Activated CD4-positive, alpha-beta T cell treated with anti-CD3 and anti-CD28 coated beads for 36 hours (primary cell): ENCODE results near the gene KLHL29. TPM values are rescaled to one million over a fixed set of nuclear protein-coding genes. Genes with fewer than 3 reads are reported as not detected.

Experiments used
- ATAC-seq: fragments of 200-7000 bp; cut with Tn5 transposase; one replicate; pipeline ENCODE4 v1.10.0; 2021; ENCODE audit warnings: mild to moderate bottlenecking, moderate library complexity
- CTCF ChIA-PET: fragments of 350-600 bp; sonication (Branson Sonifier 250); formaldehyde crosslinking; loops from one replicate; lab custom pipeline; 2021; ENCODE audit warnings: antibody characterized with exemption; lab: Charles Lee
- POLR2A ChIA-PET: fragments of 350-600 bp; sonication (Branson Sonifier 250); formaldehyde crosslinking; loops from one replicate; lab custom pipeline; 2021; ENCODE audit warnings: antibody characterized with exemption, inconsistent platforms; lab: Charles Lee
- DNase-seq: peaks from one replicate; pipeline ENCODE4 v3.0.0-alpha.2; 2020
- H3K27ac Mint-ChIP-seq: one replicate; pipeline ENCODE4 v1.8.0; 2021; ENCODE audit warnings: mixed read lengths
- H3K27me3 Mint-ChIP-seq: one replicate; pipeline ENCODE4 v1.8.0; 2021; ENCODE audit warnings: mixed read lengths
- H3K36me3 Mint-ChIP-seq: one replicate; pipeline ENCODE4 v1.8.0; 2021; ENCODE audit warnings: low read depth, mixed read lengths
- H3K4me1 Mint-ChIP-seq: one replicate; pipeline ENCODE4 v1.8.0; 2021; ENCODE audit warnings: mixed read lengths
- H3K4me3 Mint-ChIP-seq: one replicate; pipeline ENCODE4 v1.8.0; 2021; ENCODE audit warnings: mild to moderate bottlenecking, moderate library complexity, mixed read lengths
- H3K9me3 Mint-ChIP-seq: one replicate; pipeline ENCODE4 v1.8.0; 2021; ENCODE audit warnings: low read depth, mixed read lengths
- intact Hi-C, 2 experiments: fragments of 100-400 bp; cut with DNase I in 1 of 2; cut with micrococcal nuclease in 1 of 2; formaldehyde crosslinking; loops; one replicate each; pipeline versions ENCODE4 v1.14.2 to v1.15.1; 2022 to 2024; cut with DNase I, micrococcal nuclease
- total RNA-seq, 2 experiments: library from RNA; stranded (reverse); gene quantifications; one replicate each; pipeline ENCODE4 v1.2.3, GENCODE V29; 2021

Gene KLHL29
- total RNA-seq, 2 experiments from 2014 or later = 1.7 to 2.0 TPM

DNA sequence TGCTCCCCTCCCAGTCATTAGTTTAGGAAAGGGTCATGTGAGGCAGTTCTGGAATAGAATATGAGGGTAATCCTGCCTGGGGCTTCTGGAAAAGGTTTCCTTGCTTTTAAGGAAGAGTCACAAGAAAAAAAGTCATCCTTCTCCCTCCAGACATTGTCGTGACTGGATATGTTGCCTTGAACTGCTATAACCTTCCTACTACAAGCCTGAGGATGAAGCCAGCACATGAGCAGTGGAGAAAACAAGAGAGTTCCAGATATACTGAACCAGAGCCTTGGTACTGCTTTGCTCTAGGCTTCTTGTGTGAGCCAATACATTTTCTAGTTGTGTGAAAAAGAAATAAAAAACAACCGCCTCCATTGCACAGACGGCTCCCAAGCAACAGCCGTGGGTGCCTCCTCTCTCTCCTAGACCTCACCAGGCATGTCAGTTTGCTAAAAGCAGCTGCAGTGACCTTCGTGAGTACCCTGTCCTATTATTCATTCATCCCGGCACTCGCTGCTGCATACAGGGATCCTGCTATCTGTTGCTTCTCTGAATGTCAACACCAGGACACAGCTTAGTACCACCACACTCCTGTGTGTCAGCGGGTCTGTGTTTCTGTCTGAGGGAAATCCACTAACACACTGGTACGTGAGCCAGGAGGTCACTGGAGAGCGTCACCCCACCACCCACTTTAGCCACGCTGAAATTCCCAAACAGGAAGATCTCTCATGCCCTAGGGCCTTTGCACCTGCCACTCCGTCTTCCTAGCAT is 186.7 kb downstream of the KLHL29 start:
- POLR2A ChIA-PET = no interaction called here
- CTCF ChIA-PET = no interaction called here
- no peaks in the 10 kb centered on the region for H3K9me3 Mint-ChIP-seq
- H3K27ac Mint-ChIP-seq = no peak overlapping the region
- no peaks in the 10 kb centered on the region for H3K4me1 Mint-ChIP-seq
- H3K4me3 Mint-ChIP-seq = no peak overlapping the region
- intact Hi-C loops = no loop called here
- H3K36me3 Mint-ChIP-seq = no peaks in the 10 kb centered on the region
- DNase-seq = no peak
- no peak for ATAC-seq
- H3K27me3 Mint-ChIP-seq = no peaks in the 10 kb centered on the region

GRCh38 chr2:23574919-23575654 is 190.1 kb downstream of the KLHL29 start:
- Mint-ChIP-seq H3K36me3 (no peaks in the 10 kb centered on the region), H3K27me3 (no peaks in the 10 kb centered on the region), H3K9me3 (no peaks in the 10 kb centered on the region), H3K27ac (no peak overlapping the region), H3K4me1 (no peaks in the 10 kb centered on the region), H3K4me3 (no peak overlapping the region)
- ATAC-seq = no peak
- no peak for DNase-seq
- POLR2A ChIA-PET = no interaction called here
- CTCF ChIA-PET = no interaction called here
- intact Hi-C loops = no loop called here

GRCh38 chr2:23578964-23579671 is 194.1 kb downstream of the KLHL29 start:
- no peak overlapping the region for H3K27ac Mint-ChIP-seq

GRCh38 chr2:23579674-23580073 is 194.7 kb downstream of the KLHL29 start:
- Mint-ChIP-seq H3K27me3 (no peaks in the 10 kb centered on the region), H3K36me3 (no peaks in the 10 kb centered on the region), H3K4me1 (no peaks in the 10 kb centered on the region), H3K9me3 (no peaks in the 10 kb centered on the region), H3K4me3 (no peak overlapping the region), H3K27ac (no peak overlapping the region)
- DNase-seq (no peak), ATAC-seq (no peak)
- ChIA-PET CTCF (no interaction called here), POLR2A (no interaction called here)
- intact Hi-C loops = no loop called here

More at GRCh38 chr2:23578964-23579671, 194.1 kb downstream of the KLHL29 start:
- no peaks in the 10 kb centered on the region for H3K4me1 Mint-ChIP-seq
- no peaks in the 10 kb centered on the region for H3K36me3 Mint-ChIP-seq
- ATAC-seq = no peak
- H3K9me3 Mint-ChIP-seq = no peaks in the 10 kb centered on the region
- CTCF ChIA-PET = no interaction called here
- intact Hi-C loops = no loop called here
- no peaks in the 10 kb centered on the region for H3K27me3 Mint-ChIP-seq
- H3K4me3 Mint-ChIP-seq = no peak overlapping the region
- DNase-seq = no peak
- POLR2A ChIA-PET = no interaction called here

DNA sequence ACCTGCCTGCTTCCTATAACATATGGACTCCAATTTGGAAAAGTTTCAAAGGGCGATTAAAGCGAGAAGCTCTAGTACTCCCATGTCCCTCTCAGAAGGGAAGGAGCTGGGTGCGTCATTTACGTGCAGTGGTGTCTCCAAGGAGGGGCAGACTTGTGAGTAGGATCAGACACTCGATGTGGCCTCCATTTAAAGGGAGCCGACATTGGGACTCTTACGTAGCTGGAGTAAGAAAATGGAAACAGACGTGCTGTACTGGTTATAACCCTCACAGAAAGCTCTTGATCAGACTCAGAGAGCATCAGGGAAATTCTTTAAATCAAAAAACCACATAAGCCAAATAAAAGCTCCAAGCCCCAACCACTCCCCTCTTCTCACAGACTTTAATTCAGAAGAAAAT is 198.5 kb downstream of the KLHL29 start:
- ATAC-seq (no peak), DNase-seq (no peak)
- no peaks in the 10 kb centered on the region for H3K27me3 Mint-ChIP-seq
- no peak overlapping the region for H3K4me3 Mint-ChIP-seq
- CTCF ChIA-PET = interaction anchor here (0.7 kb wide), 1 partner anchor 40 kb away, joined by 3 read pairs; no protein-coding TSS in a partner anchor
- H3K27ac Mint-ChIP-seq = no peak overlapping the region
- H3K4me1 Mint-ChIP-seq = no peaks in the 10 kb centered on the region
- H3K9me3 Mint-ChIP-seq = no peaks in the 10 kb centered on the region
- POLR2A ChIA-PET = no interaction called here
- intact Hi-C loops = no loop called here
- H3K36me3 Mint-ChIP-seq = no peaks in the 10 kb centered on the region

- Mint-ChIP-seq H3K9me3 (no peaks in the 10 kb centered on the region), H3K4me3 (no peak overlapping the region), H3K4me1 (no peaks in the 10 kb centered on the region), H3K36me3 (no peaks in the 10 kb centered on the region), H3K27ac (no peak overlapping the region), H3K27me3 (no peaks in the 10 kb centered on the region)
- ATAC-seq (no peak), DNase-seq (no peak)
- ChIA-PET CTCF (interaction anchor here (0.6 kb wide), 1 partner anchor 70 kb away, joined by 3 read pairs; no protein-coding TSS in a partner anchor), POLR2A (no interaction called here)
- intact Hi-C loops = no loop called here
Observed at GRCh38 chr2:23584054-23584745, 199.2 kb downstream of the KLHL29 start.

GRCh38 chr2:23585273-23586170 is 200.5 kb downstream of the KLHL29 start:
- H3K36me3 Mint-ChIP-seq = no peaks in the 10 kb centered on the region

DNA sequence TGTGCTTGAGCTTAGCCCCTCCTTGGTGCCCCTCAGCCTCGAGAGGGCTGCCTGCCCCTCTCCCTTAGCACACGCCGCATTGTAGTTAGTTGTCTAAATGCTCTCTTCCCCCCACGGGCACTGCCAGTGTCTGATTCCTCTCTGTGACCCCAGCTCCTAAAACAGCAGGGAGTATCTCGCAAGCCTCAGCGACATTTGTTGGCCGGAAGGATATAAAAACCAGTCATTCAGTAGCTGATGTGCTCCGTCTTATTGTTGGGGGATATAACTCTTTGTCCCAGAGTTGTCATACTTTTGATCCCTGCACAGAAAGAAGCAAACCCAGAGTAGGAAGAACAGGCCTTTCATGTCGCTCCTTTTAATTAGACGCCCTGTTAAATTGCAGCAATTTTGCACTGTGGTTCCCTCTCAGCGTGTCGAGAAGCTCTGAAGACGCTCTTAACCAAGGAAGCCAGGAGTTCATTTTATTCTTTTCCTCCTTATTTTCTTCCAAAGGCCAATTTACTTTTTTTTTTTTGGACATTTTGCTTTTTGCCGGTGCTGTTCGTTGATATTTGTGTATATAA is 201.8 kb downstream of the KLHL29 start:
- ATAC-seq (no peak), DNase-seq (no peak)
- CTCF ChIA-PET = interaction anchor here (0.7 kb wide), 1 partner anchor 505 kb away, joined by 3 read pairs; no protein-coding TSS in a partner anchor
- no peaks in the 10 kb centered on the region for H3K27me3 Mint-ChIP-seq
- no peak overlapping the region for H3K4me3 Mint-ChIP-seq
- no peaks in the 10 kb centered on the region for H3K4me1 Mint-ChIP-seq
- POLR2A ChIA-PET = no interaction called here
- intact Hi-C loops = no loop called here
- H3K9me3 Mint-ChIP-seq = no peaks in the 10 kb centered on the region
- no peaks in the 10 kb centered on the region for H3K36me3 Mint-ChIP-seq
- H3K27ac Mint-ChIP-seq = no peak overlapping the region

More at GRCh38 chr2:23585273-23586170, 200.5 kb downstream of the KLHL29 start:
- ATAC-seq (no peak), DNase-seq (no peak)
- no peaks in the 10 kb centered on the region for H3K27me3 Mint-ChIP-seq
- no peak overlapping the region for H3K4me3 Mint-ChIP-seq
- POLR2A ChIA-PET = no interaction called here
- no peaks in the 10 kb centered on the region for H3K9me3 Mint-ChIP-seq
- CTCF ChIA-PET = interaction anchor here (0.6 kb wide), 1 partner anchor 68 kb away, joined by 3 read pairs; no protein-coding TSS in a partner anchor
- intact Hi-C loops = no loop called here
- no peak overlapping the region for H3K27ac Mint-ChIP-seq
- H3K4me1 Mint-ChIP-seq = no peaks in the 10 kb centered on the region

GRCh38 chr2:23587341-23587880 is 202.4 kb downstream of the KLHL29 start:
- no peak for DNase-seq
- Mint-ChIP-seq H3K4me1 (no peaks in the 10 kb centered on the region), H3K36me3 (no peaks in the 10 kb centered on the region), H3K9me3 (no peaks in the 10 kb centered on the region), H3K4me3 (no peak overlapping the region), H3K27ac (no peak overlapping the region), H3K27me3 (no peaks in the 10 kb centered on the region)
- no peak for ATAC-seq
- ChIA-PET CTCF (interaction anchor here (0.7 kb wide), 1 partner anchor 505 kb away, joined by 3 read pairs; no protein-coding TSS in a partner anchor), POLR2A (no interaction called here)
- intact Hi-C loops = no loop called here

GRCh38 chr2:23588106-23588505 is 203.1 kb downstream of the KLHL29 start:
- ChIA-PET POLR2A (no interaction called here), CTCF (no interaction called here)
- H3K36me3 Mint-ChIP-seq = no peaks in the 10 kb centered on the region
- ATAC-seq = no peak
- no peak for DNase-seq
- H3K4me3 Mint-ChIP-seq = no peak overlapping the region
- H3K27me3 Mint-ChIP-seq = no peaks in the 10 kb centered on the region
- intact Hi-C loops = no loop called here
- no peaks in the 10 kb centered on the region for H3K4me1 Mint-ChIP-seq
- H3K27ac Mint-ChIP-seq = no peak overlapping the region
- H3K9me3 Mint-ChIP-seq = no peaks in the 10 kb centered on the region
